GM19397 (cell line): ENCODE data around the gene LRRK1.
A peak's percentile ranks its signal among the peaks of the same experiment; 100 is the strongest.

Experiments used
- ATAC-seq: cut with Tn5 transposase; IDR thresholded peaks from one replicate; pipeline ENCODE4 v1.9.1; 2021; ENCODE audit warnings: mild to moderate bottlenecking, moderate library complexity; ENCODE audit not compliant: unreplicated experiment

LRRK1 gene

GRCh38 chr15:100909989-100910955, 8.9 kb upstream of the LRRK1 start:
- ATAC-seq, result no peak

DNA sequence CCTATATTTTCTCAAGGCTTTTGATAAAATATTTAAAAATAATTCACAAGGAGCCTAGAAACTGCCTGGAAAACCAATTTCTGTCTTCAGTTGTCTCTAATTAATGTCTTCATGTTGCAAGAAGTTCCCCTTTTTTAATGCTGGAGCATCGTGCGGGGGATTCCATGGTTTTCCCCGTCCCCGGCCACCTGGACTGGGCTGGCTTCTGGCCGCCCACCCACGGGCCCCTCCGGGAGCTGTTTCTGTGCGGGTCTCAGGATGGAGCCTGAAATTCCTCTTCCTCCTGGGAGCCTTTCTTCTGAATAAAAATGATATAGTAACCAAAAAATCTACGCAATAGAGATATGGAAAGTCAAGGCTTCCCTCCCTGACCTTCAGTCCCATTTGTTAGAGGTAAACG, 8.1 kb upstream of the LRRK1 start:
- no peak for ATAC-seq

DNA sequence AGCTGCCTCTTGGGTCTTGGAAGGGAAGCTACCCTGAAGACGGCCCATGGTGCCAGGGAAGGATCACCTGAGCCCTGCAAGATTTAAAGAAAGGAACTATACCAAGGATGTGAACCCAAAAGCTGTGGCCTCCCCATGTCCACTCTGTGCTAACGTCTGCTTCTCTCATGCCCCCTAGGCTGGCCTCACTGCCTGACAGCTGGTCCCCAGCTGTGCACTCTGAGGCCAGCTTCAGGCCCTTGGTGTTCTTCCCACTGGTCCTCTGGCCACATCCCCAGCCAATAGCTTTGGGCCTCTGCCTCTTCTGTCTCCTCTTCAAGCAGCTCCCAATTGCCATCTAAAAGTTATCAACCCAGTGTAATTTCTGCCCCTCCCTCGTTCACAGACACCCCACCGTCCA, 5.2 kb upstream of the LRRK1 start:
- no peak for ATAC-seq

GRCh38 chr15:100914876-100915275, 4.3 kb upstream of the LRRK1 start:
- ATAC-seq, result no peak

GRCh38 chr15:100918034-100918689, 995 bp upstream of the LRRK1 start:
- peak; percentile 65 for ATAC-seq

DNA sequence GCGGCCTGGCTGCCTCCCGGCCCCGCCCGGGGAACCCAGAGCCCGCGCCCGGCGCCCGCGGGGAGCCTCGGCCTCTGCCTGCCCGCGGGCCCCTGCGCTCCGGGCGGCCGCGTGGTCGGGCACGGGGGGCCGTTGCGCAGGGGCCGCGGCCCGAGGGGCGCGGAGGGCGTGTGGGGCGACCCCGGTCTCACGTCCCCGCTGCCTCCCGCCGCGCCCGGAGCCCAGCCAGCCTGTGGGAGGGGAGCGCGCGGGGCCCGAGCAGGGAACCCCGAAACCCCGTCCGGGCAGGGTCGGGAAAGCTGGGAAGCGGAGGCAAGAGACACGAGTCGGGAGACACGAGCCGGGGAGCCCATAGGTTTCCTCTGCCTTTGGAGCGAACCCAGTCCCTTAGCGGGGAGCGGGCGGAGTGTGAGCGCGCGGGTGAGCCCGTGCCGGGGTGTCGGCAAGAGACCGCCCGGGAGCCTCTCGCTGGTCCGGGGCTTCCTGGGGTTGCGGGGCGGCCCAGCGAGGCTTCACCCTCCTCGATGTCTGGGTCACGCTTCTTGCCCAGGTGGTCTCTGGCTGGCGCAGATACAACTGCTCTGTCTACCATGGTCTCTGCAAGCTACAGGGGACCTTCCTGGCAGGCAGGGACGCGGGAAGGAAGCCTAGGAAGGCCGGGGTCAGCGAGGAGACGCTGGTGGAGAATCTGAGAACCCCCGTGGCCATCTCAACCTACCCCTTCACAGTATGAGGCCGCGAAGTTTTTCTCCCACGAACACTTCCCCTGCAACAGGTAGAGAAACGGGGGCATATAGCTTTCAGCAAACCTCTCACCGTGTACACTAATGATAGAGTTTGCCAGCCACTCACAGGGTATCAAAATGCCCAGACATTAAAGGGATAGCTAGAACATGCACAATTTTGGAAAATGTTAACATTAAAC, 586 bp downstream of the LRRK1 start:
- ATAC-seq, result peak; percentile 10

GRCh38 chr15:100920516-100921135, 1.5 kb downstream of the LRRK1 start:
- ATAC-seq, result no peak

DNA sequence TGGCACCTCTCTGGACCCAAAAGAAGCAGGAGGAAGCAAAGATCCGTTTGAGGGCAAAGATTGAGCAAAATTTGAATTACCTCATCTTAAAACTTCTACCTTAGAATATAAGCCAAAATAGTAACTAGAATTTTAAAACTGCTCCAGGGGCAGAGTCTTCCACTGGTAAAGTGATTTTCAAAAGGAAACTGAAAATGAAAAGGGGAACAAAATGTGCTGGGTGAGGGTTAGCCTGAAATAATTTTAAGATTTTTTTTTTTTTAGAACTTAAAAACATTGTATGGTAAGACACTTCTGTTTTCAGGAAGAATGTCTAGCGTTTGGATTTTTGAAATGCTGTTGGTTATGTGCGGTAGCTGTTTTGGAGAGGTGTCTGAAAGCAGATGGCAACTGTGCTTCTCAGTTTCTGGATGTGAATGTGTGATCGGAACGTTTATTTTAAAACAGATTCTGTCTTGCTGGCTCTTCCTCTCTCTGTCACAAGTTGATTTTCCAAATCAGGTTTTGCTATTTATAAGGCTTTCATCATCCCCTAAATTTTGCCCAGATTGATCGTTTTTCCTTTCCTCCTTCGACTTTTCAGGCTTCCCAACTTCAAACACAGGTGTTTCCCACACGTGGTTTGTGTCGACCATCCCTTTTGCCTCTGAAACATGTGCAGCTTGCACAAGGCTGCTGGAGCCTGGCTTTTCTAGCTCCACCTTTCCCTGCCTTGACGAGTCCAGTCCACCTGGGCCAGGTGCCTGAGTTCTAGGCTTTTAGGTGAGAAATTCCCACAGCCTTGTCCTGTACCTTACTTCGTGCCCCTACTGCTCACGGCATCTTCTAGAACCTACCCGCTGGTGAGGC, 3.3 kb downstream of the LRRK1 start:
- ATAC-seq, result no peak

DNA sequence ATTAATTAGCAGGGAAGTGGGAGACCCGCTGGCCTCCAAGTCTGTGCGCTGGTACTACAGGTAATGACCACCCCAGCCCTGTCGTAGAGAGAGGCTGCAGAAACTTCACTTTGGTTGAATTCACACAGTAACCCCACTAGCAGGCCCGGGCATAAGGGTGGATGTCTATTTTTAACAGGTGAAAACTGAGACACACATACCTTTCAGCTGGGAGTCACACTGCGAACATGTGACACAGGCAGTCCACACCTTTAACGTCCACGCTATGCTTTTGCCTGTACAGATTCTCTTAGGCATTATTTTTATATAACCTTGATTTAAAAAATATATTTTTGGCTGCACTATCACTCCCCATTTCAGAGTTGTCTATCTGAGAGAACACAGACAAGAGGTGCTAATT, 3.9 kb downstream of the LRRK1 start:
- ATAC-seq, result no peak

DNA sequence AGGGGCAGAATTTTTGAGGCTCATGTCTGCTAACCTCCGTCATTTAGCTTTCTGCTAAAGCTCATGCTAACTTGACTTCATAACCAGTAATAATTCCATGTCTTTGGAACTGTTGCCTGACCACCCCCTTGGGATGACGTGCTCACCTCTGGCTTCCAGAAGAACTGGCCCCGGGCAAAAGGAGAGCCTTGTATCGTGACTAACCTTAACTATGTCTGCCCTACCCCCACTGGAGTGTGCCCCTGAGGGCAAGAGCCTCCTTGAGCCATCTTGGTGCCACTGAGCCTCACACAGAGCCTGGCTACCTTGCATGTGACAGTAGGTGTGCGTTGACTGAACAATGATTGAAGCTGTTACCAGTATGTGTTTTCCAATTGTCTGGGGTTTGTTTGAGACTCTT, 4.7 kb downstream of the LRRK1 start:
- ATAC-seq, result no peak

GRCh38 chr15:100924436-100924835, 5.3 kb downstream of the LRRK1 start:
- no peak for ATAC-seq

DNA sequence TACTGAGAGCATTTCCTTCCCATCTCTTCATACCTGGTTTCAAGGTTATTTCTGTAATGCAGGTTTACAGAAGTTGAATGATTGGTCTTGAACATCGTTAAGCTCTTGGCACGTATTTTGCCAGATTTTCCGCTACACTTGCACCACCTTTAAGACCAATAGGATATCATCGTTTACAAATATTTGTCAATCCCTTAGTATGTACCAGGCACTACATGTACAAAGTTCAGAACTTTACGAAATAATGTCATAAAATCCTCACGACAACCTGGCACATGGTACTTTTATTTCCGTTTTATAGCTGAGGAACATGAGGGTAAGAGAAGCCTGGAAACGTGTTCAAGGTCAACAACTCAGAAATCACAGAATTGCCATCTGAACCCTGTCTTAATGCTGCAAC, 6.3 kb downstream of the LRRK1 start:
- ATAC-seq, result no peak

DNA sequence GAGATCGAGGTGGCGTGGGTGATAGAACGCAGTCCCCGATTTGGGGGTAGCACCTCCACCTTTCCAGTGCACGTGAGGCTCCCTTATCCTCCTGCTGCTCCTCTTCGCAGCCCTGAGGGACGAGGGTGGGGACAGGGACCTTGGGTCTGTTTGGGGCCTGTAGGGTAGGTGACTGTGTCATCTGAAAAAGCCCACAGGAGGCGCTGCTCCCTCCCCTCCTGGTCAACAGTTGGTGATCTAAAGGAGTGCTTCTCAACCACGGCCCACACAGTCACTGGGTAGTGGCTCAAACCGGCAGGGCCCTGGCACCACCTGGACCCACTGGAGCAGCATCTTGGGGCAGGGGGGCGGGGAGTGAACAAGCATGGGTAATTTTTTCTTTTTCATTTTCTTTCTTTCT, 7.1 kb downstream of the LRRK1 start:
- ATAC-seq, result no peak

GRCh38 chr15:100926971-100927756, 8.0 kb downstream of the LRRK1 start:
- peak; percentile 33 for ATAC-seq

GRCh38 chr15:100928632-100929280, 9.6 kb downstream of the LRRK1 start:
- no peak for ATAC-seq

GRCh38 chr15:100929641-100930042, 10.5 kb downstream of the LRRK1 start:
- no peak for ATAC-seq

- no peak for ATAC-seq
Measured at GRCh38 chr15:100930306-100930848, 11.2 kb downstream of the LRRK1 start.
